ENCODE results near the gene PAMR1. TPM values are rescaled to one million over a fixed set of nuclear protein-coding genes. Genes with fewer than 3 reads are reported as not detected.

The PAMR1 gene
- total and polyA plus RNA-seq, 2 of the 8 experiments (the other 6 are each of a cell fraction or from before 2014, with no cell fraction given), result 3.0 to 6.9 TPM

DNA sequence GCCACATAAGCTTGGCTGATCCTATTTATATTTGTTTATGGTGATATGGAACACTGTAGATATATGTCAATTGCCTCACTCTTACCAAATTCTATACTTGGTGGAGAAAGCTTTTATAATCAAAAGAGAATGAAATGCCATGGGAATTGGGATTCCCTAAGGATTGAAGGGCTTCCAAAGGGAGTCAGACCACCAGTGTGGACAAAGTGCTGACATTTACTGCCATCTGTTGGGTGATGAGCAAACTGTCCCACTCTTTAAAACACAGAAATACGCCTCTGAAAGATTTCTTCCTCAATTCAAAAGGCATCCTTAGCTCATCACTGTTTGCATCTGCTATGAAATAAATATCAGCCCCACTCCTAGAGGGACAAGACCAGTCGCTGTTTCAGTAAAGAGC lies 113.1 kb downstream of the PAMR1 start:
- Histone ChIP-seq H2AFZ (ENCODE audit: low read length) (no peak overlapping the region), H3K36me3 (ENCODE audit: control insufficient read depth in 2 of 4, insufficient read depth in 4 of 4, low read length in 3 of 4) (no peaks in the 10 kb centered on the region), H2BK120ac (replicated peaks; ENCODE audit: low read depth, low read length) (no peak overlapping the region), H2BK5ac (ENCODE audit: low read depth, low read length) (no peak overlapping the region), H3K4me1 (replicated peaks in 1 of 4; ENCODE audit: control insufficient read depth in 3 of 4, insufficient read depth in 4 of 4, low read length in 3 of 4) (no peaks in the 10 kb centered on the region), H3K79me2 (ENCODE audit: control insufficient read depth in 1 of 2, insufficient read depth in 2 of 2, low read length in 2 of 2) (no peaks in the 10 kb centered on the region), H3K79me1 (ENCODE audit: low read depth, low read length) (no peaks in the 10 kb centered on the region), H3K14ac (ENCODE audit: insufficient read length) (no peak overlapping the region), H4K5ac (ENCODE audit: insufficient read length, low read depth, low read length) (no peak overlapping the region), H3K4me3 (ENCODE audit: extremely low read depth in 1 of 4, insufficient read depth in 2 of 4, low read depth in 3 of 4, low read length in 4 of 4) (no peak overlapping the region), H3K27ac (ENCODE audit: low read depth, low read length) (no peak overlapping the region), H3K23me2 (ENCODE audit: low read depth, low read length) (no peaks in the 10 kb centered on the region), H3K9ac (replicated peaks in 1 of 4; ENCODE audit: extremely low read depth in 1 of 4, low read depth in 3 of 4, low read length in 3 of 4) (no peak overlapping the region), H4K8ac (ENCODE audit: extremely low read depth, insufficient read depth, low read length) (no peak overlapping the region), H3K56ac (replicated peaks; ENCODE audit: insufficient read length, low read depth, low read length) (no peak overlapping the region), H3K9me3 (ENCODE audit: insufficient read depth in 2 of 2, low read depth in 1 of 2, low read length in 1 of 2) (no peaks in the 10 kb centered on the region), H2AK5ac (ENCODE audit: low read depth, low read length) (no peak overlapping the region), H2BK20ac (ENCODE audit: low read length) (no peak overlapping the region), H2BK12ac (ENCODE audit: low read depth, low read length) (no peak overlapping the region), H3K4me2 (ENCODE audit: insufficient read depth in 1 of 2, low read depth in 2 of 2, low read length in 2 of 2) (no peak overlapping the region), H3K4ac (replicated peaks; ENCODE audit: insufficient read length, low read depth, low read length) (no peak overlapping the region), H3K18ac (ENCODE audit: extremely low read depth, low read length) (no peak overlapping the region), H3K27me3 (replicated peaks in 1 of 4; ENCODE audit: control insufficient read depth in 3 of 4, extremely low read depth in 1 of 4, insufficient read depth in 3 of 4, low read length in 3 of 4) (peaks cover 9 to 26% (median 16%) of the 10 kb centered on the region in 4 experiments), H4K91ac (replicated peaks; ENCODE audit: insufficient read length, low read length) (no peak overlapping the region), H3K23ac (ENCODE audit: insufficient read length) (no peak overlapping the region), H4K20me1 (replicated peaks in 1 of 2; ENCODE audit: control insufficient read depth in 1 of 2, insufficient read depth in 2 of 2, low read length in 2 of 2) (no peaks in the 10 kb centered on the region), H2BK15ac (ENCODE audit: low read length) (no peak overlapping the region)
- DNase-seq (ENCODE audit: low read depth in 1 of 2, low spot score in 2 of 2), result no peak
- WGBS, 2 experiments (ENCODE audit: extremely low coverage in 1 of 2, insufficient coverage in 1 of 2, insufficient read length in 1 of 2, insufficient replicate concordance in 2 of 2, low coverage in 1 of 2, low lambda C conversion rate in 2 of 2, missing lambda C conversion rate in 1 of 2), result 61% methylated on average over 2 of the region's 2 CpGs; no CpG with 5 or more reads in 1 of the 2 experiments
- POLR2A ChIA-PET (ENCODE audit: partially characterized antibody), result interaction anchor here (1.3 kb wide), 1 partner anchor 16 kb away, joined by 3 read pairs; no protein-coding TSS in a partner anchor
- peak; percentile 80 for FAIRE-seq
- CTCF ChIA-PET (ENCODE audit: partially characterized antibody), result interaction anchor here (0.6 to 3.6 kb wide), 22 partner anchors 8 to 752 kb away, joined by 3 to 24 read pairs (median 4); no protein-coding TSS in a partner anchor

Measured in H1 (cell line).